Ramos (cell line): ENCODE measurements around the gene FMO1.
"Not testable (repeated sequence)": the region's sequence is repeated elsewhere in the genome, so short reads cannot be mapped to it uniquely, and the experiment has no call there.

Experiments used
- in situ Hi-C: fragments of 300-500 bp; cut with MboI; formaldehyde crosslinking; loops from one replicate; pipeline ENCODE4 v1.14.3; 2022; ENCODE audit warnings: low sequenced_read_pairs; ENCODE audit not compliant: unreplicated experiment

The FMO1 gene

GRCh38 chr1:171233183-171233582, 15.1 kb upstream of the FMO1 start:
- in situ Hi-C loops, result no loop called here

GRCh38 chr1:171236231-171236630, 12.1 kb upstream of the FMO1 start:
- in situ Hi-C loops, result not testable (repeated sequence)

DNA sequence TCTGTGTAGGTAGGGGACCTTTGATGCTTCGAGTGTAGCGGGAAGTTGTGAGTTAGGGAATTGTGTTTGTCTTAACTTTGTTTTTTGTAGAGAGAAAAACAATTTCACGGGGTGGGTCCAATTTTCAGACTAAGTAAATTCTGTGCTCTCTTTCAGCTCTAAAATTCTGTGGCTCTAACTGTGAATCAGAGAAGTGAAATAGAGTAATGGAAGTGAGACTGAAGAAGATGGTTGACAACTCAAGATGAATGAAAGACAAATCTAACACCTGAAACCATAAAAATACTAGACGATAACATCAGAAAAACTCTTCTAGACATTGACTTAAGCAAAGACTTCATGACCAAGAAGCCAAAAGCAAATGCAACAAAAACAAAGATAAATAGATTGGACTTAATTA, 4.4 kb upstream of the FMO1 start:
- in situ Hi-C loops, result no loop called here

GRCh38 chr1:171245458-171246064, 2.7 kb upstream of the FMO1 start:
- in situ Hi-C loops, result no loop called here

- in situ Hi-C loops, result no loop called here
Observed at GRCh38 chr1:171247501-171247900, 793 bp upstream of the FMO1 start.

GRCh38 chr1:171248841-171249240, 547 bp downstream of the FMO1 start:
- in situ Hi-C loops, result no loop called here

DNA sequence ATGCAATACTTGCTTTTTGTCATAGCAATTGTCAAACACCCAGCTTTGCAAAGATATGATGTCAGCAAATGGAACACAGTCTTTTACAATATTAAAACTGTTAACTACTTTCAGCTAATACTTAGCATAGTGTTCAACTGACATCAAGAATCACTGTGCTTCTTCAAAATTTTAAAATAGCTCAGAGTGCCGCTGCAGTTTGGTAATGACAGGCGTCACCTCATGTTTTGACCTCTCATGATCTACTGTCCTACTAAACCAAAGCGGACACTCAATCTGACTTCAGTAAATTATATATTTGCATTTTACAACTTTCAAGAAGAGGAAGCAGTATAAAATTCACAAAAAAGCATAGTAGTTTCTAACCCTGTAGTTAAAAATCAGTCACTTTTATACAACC, 2.0 kb downstream of the FMO1 start:
- in situ Hi-C loops, result loop anchor here (5.0 kb wide), 1 partner anchor 62 kb away; the partner anchor contains the start of gene FMO4

GRCh38 chr1:171251042-171251951, 3.0 kb downstream of the FMO1 start:
- in situ Hi-C loops, result loop anchor here (5.0 kb wide), 1 partner anchor 61 kb away; the partner anchor contains the start of gene FMO4

- in situ Hi-C loops, result loop anchor here (5.0 kb wide), 1 partner anchor 60 kb away; the partner anchor contains the start of gene FMO4
Observed at GRCh38 chr1:171251952-171252300, 3.6 kb downstream of the FMO1 start.

- in situ Hi-C loops, result loop anchor here (5.0 kb wide), 1 partner anchor 60 kb away; the partner anchor contains the start of gene FMO4
Observed at GRCh38 chr1:171252482-171252881, 4.2 kb downstream of the FMO1 start.

DNA sequence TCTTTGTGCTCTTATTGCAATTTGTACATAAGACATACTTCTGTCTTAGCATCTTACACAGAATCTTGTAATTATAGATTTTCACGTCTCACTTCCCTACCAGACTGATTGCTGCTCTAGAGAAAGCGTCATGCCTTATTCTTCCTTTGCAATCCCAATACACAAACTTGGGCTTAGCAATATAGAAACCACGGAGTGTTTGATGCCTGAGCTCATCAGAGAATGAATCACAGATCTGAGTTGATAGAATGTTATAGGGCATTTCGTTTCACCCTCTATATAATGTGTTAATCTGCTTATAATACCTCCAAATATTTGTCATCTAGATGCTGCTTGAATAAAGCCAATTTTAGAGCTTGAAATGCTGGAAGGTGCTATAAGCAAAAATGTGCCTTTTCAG, 6.6 kb downstream of the FMO1 start:
- in situ Hi-C loops, result loop anchor here (5.0 kb wide), 1 partner anchor 57 kb away; the partner anchor contains the start of gene FMO4

GRCh38 chr1:171256940-171257606, 8.8 kb downstream of the FMO1 start:
- in situ Hi-C loops, result no loop called here

DNA sequence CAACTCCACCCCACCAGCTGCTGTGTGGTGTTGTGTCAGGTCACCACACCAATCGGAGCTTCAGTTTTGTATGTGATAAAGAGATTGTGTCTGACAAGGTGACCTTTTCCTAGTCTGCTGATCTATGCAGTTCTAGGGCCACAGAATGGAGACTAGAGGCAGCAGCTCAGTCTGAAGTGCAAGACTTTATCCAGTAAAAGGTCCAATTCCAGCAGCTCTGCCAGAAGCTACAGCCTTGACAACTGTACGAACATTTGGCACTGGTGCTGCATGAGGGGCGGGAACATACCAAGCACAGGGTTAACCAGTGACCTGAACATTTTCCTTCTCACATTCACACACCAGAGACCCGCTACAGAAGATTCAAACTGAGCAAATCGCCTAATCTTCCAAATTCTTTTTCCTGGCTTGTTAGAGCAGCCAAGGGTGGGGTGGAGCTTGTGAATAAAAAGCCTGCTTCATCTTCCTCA, 9.3 kb downstream of the FMO1 start:
- in situ Hi-C loops, result no loop called here

DNA sequence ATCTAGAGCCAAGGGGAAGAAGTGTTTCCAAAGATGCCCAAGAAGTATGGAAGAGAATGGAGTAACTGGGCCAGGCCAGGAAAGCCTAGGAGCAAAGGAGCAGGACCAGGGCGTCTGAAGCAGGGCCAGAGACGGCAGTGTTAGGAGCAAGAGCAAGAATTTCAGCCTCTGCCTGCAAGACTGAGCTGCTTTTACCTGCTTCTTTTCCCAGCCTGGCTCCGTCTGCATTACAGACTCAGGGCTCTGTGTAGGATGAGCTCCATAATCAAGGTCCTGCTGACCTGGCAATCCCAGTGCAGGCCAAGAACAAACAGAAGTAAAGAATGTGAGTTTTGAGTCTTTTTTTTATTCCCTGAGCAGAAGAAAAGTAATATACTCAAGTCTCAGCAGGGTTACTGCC, 10.1 kb downstream of the FMO1 start:
- in situ Hi-C loops, result no loop called here

DNA sequence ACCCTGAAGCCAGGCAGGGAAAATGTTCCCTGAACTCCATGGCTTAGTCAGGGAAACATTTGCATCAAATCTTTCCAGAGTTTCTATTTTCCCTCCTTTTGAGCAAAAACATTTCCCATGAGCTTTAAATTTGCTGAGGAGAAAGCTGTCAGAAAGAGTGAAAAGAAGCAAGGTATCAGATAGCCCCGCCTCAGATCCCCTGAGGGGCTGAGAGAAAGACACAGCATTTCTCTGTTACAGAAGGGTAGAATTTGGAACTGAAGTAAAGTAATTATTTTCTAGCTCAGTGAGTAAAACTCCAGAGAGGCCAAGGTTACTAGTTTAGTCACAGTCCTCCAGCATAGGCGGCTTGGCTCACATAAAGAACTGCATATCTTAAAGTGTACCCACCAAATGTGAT, 10.6 kb downstream of the FMO1 start:
- in situ Hi-C loops, result no loop called here

DNA sequence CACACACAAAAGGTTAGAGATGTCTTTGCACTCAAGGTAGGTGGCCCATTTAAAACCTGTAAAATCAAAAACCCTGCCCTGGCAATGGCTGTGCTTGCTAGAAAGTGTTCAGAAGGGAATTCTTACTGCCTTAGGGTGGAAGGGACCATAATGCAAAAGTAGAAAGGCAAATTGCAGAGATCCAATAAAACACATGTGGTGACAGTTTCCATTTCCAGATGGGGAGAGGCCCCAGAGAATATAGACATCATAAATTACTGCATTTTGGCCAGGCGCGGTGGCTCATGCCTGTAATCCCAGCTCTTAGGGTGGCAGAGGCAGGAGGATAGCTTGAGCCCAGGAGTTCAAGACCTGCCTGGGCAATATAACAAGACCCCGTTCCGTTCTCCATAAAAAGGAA, 13.0 kb downstream of the FMO1 start:
- in situ Hi-C loops, result no loop called here

DNA sequence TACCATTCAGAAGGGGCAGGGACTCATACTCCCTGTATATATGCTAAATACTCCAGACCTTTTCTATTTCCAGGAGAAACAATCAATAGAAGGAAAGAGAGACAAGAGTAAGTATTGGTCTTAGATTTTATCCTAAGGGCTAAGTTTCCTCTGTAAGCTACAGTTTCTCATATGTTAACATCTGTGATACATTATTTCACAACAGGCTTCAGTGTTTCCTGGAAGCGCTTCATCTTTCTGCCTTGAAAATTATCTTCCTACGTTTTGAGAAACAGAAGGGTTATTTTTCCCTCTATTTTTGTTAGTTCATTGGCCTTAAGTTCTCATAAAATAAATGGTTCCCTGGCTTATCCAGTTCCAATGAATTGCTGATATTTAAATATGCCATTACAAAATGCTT, 15.6 kb downstream of the FMO1 start:
- in situ Hi-C loops, result no loop called here

DNA sequence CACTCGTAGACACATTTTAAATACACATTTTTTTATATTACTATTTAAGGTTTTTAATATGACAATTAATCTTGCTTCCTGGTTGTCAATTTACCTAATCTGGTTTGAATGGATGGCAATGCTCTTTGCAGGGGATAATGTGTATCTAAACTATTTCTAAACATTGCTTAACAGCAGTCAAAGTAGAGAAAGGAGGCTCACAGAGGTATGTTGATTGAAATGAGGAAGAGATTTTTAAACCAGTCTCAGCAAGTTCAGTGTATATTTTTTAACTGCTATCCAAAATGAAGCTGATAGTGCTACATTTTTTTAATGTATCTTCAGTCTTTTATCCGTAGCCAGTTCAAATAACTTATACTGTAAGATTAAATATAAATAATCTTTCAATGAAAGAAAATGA, 17.4 kb downstream of the FMO1 start:
- in situ Hi-C loops, result no loop called here

DNA sequence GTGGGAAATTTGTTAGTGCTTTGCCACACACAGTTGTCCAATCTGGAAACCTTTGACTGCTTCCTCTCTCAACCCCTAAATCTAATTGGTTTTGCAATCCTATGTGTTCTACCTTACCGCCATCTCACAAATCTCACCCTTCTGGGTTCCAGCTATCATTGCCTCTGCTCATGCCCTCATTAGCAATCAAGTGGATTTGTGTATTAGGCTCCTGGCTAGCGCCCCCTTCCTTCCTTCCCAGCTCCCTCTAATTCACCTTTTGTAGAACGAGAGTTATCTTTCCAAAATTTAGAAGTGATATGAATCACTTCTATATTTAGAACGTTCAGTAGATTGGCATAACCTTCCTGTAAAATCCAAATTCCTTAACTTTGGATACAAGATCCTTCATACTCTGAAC, 18.6 kb downstream of the FMO1 start:
- in situ Hi-C loops, result no loop called here

- in situ Hi-C loops, result no loop called here
Observed at GRCh38 chr1:171267391-171267790, 19.1 kb downstream of the FMO1 start.

- in situ Hi-C loops, result no loop called here
Observed at GRCh38 chr1:171270806-171271205, 22.5 kb downstream of the FMO1 start.
